GM12891 (cell line): ENCODE results near the gene CPLANE1.
A peak's percentile ranks its signal among the peaks of the same experiment; 100 is the strongest.
"Not testable (repeated sequence)": the region's sequence is repeated elsewhere in the genome, so short reads cannot be mapped to it uniquely, and the experiment has no call there.

ENCODE experiments used
- DNase-seq: peaks from one replicate; pipeline ENCODE4 v3.0.0; 2011; ENCODE audit warnings: low spot score; ENCODE audit not compliant: insufficient read length
- FAIRE-seq: peaks from 2 replicates; lab custom pipeline; 2011; peaks lifted over from hg19 to GRCh38; lab: Jason Lieb, UNC
- PAX5 ChIP-seq: IDR thresholded peaks from 2 replicates; pipeline ENCODE4 v1.6.1; 2011; ENCODE audit warnings: low read length, moderate library complexity, mild to moderate bottlenecking; ENCODE audit not compliant: insufficient read depth, severe bottlenecking
- POLR2A ChIP-seq: IDR thresholded peaks from 2 replicates; pipeline ENCODE4 v1.6.1; 2011; ENCODE audit warnings: low read depth, low read length, control low read depth
- POLR2AphosphoS5 ChIP-seq: IDR thresholded peaks from 2 replicates; pipeline ENCODE4 v1.6.1; 2011; ENCODE audit warnings: low read depth, low read length, control low read depth
- POU2F2 ChIP-seq: IDR thresholded peaks from 2 replicates; pipeline ENCODE4 v1.6.1; 2011; ENCODE audit warnings: low read depth, mild to moderate bottlenecking, control low read depth, low read length, moderate library complexity
- SPI1 ChIP-seq: IDR thresholded peaks from 2 replicates; pipeline ENCODE4 v1.6.1; 2011; ENCODE audit warnings: low read depth, low read length, control low read depth
- TAF1 ChIP-seq: IDR thresholded peaks from 2 replicates; pipeline ENCODE4 v1.6.1; 2011; ENCODE audit warnings: low read depth, low read length, control low read depth

Gene CPLANE1

DNA sequence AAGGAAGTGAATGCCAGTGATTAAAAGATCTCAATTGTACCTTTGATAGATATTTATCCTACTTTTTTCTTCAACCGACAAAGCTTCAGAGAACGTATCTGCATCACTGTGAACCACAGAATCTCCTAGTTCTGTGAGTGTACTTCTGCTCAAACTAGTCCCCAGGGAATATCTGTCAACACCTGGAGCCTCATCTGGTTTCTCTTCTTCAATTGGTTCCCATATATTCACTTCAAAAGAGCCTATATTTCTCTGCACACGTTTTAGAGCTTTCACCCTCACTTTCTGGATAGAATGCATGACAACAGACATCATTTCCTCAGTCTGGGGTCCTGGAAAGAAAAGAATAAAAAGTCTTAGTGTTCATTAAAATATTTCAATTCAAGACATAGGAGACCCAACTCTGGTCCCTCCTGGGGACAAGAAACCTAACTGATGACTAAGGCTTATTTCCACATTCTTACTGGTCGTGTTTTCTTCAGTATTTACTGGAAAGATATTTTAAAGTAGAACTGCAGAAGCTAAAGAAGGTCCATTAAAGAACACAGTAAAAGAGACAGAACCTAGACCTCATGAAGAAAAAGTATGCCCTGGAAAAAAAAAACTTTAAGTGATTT lies 64.3 kb downstream of the CPLANE1 start:
- FAIRE-seq (peak; percentile 75), DNase-seq (no peak)
- TF ChIP-seq TAF1: no peak
- no peak for TF ChIP-seq POLR2A
- no peak for TF ChIP-seq POLR2AphosphoS5
- TF ChIP-seq SPI1: 0 out of 2 replicates have a peak, but pooled peaks have one; percentile 21

DNA sequence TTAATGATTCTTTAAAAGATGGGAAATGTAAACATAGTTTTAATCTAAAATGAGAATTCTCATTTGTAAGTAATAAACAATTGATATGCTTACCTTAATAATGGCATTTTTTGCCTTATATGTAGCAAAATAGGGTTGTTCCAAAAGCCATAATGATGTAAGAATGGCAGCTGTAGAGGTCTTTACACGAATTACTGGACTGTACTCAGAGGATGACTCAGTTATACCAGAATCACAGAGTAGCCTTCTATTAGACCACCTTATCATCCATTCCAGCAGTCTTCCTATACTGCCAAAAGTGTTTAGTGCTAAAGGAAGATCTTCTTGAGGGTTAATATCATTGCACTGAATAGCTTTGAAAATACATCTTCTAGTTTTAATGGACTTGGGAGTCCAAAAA lies 66.5 kb downstream of the CPLANE1 start:
- DNase-seq (no peak), FAIRE-seq (no peak)
- TF ChIP-seq SPI1 (no peak), TAF1 (no peak), POLR2A (no peak), PAX5 (no peak), POLR2AphosphoS5 (no peak), POU2F2 (no peak)

DNA sequence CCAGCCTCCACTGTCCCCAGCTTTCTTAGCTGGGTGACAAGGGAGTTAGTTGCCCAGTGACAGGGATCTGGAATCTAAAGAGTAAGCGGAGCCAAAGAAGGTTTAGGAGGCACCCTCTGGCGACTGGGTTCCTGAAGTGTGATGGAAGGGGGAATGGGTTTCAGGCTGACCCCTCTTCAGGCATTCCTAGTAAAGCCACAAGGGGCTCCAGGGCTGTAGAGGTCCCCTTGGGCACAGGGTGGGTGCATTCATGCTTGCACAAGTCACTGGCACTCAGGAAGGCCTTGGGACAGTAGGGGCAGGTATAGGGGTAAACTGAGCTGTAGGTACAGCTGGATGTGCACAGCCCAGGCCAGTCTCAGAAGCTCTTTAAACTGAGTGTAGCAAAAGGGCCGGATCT lies 74.2 kb downstream of the CPLANE1 start:
- no peak for FAIRE-seq
- TF ChIP-seq POU2F2 (no peak), POLR2A (no peak), TAF1 (no peak), POLR2AphosphoS5 (no peak), SPI1 (no peak), PAX5 (no peak)
- DNase-seq: no peak

DNA sequence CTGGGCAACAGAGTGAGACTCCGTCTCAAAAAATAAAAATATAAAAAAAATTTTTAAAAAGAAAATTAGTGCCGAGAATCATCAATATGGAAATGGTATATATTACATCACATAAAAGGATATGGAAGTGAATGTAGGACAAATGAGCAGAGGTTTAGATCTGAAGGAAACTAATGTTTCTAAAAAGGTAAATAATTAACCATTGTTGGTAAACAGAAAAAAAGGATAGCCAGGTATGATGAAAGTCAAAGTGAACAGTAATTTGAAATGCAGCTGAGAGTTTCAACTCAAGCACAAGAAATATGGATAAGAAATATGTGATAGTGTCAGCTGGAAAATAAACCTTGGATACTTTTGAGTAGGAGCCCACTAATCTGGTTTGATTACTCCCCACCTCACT lies 76.2 kb downstream of the CPLANE1 start:
- FAIRE-seq (no peak), DNase-seq (no peak)
- TF ChIP-seq POLR2A (no peak), TAF1 (no peak), PAX5 (no peak), POU2F2 (no peak), SPI1 (no peak), POLR2AphosphoS5 (no peak)

DNA sequence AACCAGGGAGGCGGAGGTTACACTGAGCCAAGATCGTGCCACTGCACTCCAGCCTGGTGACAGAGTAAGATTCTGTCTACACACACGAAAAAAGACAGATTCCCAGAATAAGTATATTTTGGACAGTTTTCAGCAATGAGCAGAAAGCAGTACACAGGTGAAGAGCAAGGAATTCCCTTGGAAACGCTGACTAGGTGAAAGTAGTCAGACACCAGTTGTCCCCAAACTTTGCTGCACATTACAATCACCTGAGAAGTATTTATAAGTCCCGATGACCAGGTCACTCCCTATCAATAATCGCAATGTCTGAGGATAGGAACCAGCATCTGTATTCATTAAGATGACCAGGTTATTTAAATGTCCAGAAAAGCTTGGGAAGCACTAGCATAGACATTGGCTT lies 78.3 kb downstream of the CPLANE1 start:
- DNase-seq (no peak), FAIRE-seq (no peak)
- TF ChIP-seq POLR2A (no peak), POLR2AphosphoS5 (no peak), POU2F2 (no peak), PAX5 (no peak), TAF1 (no peak), SPI1 (no peak)

DNA sequence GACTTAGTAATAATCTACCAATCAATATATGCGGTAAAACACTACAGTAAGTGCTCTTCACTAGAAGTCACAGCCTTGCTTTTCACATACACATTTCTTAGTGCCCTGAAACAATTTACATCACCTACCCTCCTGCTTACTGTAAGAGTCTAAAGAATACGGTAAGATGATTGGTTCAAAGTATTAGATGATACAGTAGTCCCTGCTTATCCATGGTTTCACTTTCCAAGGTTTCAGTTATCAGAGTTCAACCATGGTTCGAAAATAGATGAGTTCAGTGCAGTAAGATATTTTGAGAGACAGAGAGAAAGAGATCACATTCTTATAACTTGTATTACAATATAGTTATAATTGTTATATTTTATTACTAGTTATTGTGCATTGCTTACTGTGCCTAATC lies 83.0 kb downstream of the CPLANE1 start:
- DNase-seq: no peak
- FAIRE-seq: peak; percentile 48
- TF ChIP-seq POLR2A (no peak), SPI1 (no peak), POLR2AphosphoS5 (no peak), POU2F2 (no peak), PAX5 (no peak), TAF1 (no peak)

DNA sequence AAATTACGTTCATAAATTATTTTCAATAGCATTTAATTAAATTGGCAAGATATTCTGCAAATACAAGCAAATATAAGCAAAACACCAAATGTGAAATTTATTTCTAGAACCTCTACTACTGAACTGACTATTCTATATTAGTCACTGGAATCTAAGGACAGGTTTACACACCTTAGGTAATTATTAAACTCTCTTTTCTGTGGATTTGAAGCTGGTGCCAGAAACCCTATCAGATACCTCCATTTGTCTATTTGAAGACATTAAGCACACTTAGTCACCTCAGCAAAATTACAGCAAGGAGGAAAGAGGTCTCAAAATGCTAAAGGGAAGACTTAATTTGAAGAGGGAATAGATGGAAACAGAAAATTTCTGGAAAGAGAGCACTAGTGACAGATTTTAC lies 83.4 kb downstream of the CPLANE1 start:
- no peak for FAIRE-seq
- no peak for TF ChIP-seq TAF1
- no peak for TF ChIP-seq PAX5
- TF ChIP-seq POLR2A: no peak
- no peak for TF ChIP-seq POU2F2
- TF ChIP-seq POLR2AphosphoS5: no peak
- no peak for TF ChIP-seq SPI1
- DNase-seq: no peak

DNA sequence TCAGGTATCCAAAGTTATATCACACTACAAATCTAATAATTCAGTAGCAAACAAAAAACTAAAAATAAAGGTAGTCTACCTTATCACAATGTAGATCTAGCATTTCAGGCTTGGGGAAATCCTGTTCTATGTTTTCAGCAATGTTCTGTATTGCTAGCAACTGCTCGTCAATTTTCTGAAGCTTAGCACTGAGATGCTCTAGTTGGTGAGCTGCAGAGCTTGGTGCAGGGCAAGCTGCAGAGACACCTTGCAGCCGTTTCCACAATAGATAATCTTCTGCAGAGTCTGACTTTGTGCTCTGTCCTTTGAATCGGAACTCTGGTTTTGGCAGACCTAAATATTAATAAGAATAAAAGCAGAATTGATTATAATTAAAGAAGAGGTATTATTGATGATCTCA lies 95.5 kb downstream of the CPLANE1 start:
- TF ChIP-seq POLR2AphosphoS5: no peak
- TF ChIP-seq TAF1: no peak
- TF ChIP-seq POLR2A: no peak
- TF ChIP-seq SPI1: no peak
- TF ChIP-seq POU2F2: no peak
- no peak for TF ChIP-seq PAX5
- FAIRE-seq (no peak), DNase-seq (no peak)

DNA sequence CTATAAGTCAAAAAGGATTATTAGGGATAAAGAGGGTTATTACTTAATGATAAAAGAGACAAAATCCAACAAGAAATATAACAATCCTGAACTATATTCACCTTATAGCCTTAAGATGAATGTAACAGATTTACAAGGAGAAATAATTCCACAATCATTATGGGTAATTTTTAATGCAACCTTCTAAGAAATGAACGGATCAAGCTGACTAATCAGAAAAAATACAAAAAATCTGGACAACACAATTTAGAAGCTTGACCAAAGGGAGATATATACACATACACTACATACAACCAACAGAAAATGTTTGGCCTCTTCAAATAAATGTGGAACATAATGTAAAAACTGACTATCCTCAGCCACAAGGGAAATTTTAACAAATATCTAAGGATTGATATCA lies 102.3 kb downstream of the CPLANE1 start:
- DNase-seq (no peak), FAIRE-seq (no peak)
- TF ChIP-seq SPI1: no peak
- no peak for TF ChIP-seq PAX5
- TF ChIP-seq POLR2AphosphoS5: no peak

DNA sequence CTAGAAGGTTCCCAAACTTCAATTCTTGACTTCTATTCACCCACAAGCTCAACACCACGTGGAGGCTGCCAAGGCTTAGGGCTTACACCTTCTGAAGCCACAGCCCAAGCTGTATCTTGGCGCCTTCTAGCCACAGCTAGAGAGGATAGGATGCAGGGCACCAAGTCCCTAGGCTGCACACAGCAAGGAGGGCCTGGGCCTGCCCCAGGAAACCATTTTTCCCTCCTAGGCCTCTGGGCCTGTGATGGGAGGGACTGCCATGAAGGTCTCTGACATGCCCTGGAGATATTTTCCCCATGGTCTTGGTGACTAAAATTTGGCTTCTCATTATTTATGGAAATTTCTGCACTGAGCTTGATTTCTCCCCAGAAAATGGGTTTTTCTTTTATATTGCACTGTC lies 112.5 kb downstream of the CPLANE1 start:
- no peak for DNase-seq
- FAIRE-seq: no peak
- no peak for TF ChIP-seq POLR2AphosphoS5
- TF ChIP-seq PAX5: no peak
- TF ChIP-seq TAF1: no peak
- no peak for TF ChIP-seq SPI1
- TF ChIP-seq POU2F2: no peak
- no peak for TF ChIP-seq POLR2A

DNA sequence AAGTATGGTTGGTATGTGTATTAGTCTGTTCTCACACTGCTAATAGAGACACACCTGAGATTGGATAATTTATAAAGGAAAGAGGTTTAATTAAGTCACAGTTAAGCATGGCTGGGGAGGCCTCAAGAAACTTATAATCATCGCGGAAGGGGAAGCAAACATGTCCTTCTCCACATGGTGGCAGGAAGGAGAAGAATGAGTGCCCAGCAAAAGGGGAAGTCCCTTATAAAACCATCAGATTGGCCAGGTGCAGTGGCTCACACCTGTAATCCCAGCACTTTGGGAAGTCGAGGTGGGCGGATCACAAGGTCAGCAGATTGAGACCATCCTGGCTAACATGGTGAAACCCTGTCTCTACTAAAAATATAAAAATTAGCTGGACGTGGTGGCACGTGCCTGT lies 113.9 kb downstream of the CPLANE1 start:
- DNase-seq: not testable (repeated sequence)

More for the DNA sequence above, 113.9 kb downstream of the CPLANE1 start:
- not testable (repeated sequence) for FAIRE-seq
